Left lung (tissue), 10 donors: ENCODE data around the gene RBM19. TPM values are rescaled to one million over a fixed set of nuclear protein-coding genes. Genes with fewer than 3 reads are reported as not detected.

Experiments
- ATAC-seq: fragments of 200-7000 bp; cut with Tn5 transposase; one replicate; pipeline ENCODE4 v1.9.1; 2020; ENCODE audit warnings: moderate library complexity
- DNase-seq, 4 donors: peaks; one replicate each; pipeline ENCODE4 v3.0.0-alpha.2; 2013 to 2020
- H3K27ac ChIP-seq, 2 donors: fragments of 200-600 bp; sonication (generic) in 1 of 2; one replicate each; pipeline versions ENCODE4 v1.5.0 to v1.8.0; 2020 to 2021
- H3K27me3 ChIP-seq, 2 donors: fragments of 200-600 bp; sonication (generic) in 1 of 2; one replicate each; pipeline versions ENCODE4 v1.5.0 to v1.8.0; 2020 to 2021
- H3K36me3 ChIP-seq, 2 donors: fragments of 200-600 bp; sonication (generic) in 1 of 2; one replicate each; pipeline versions ENCODE4 v1.5.0 to v1.8.0; 2020 to 2021
- H3K4me1 ChIP-seq, 2 donors: fragments of 200-600 bp; one replicate each; pipeline ENCODE4 v1.8.0; 2021
- H3K4me3 ChIP-seq, 2 donors: fragments of 200-600 bp; sonication (generic) in 1 of 2; one replicate each; pipeline versions ENCODE4 v1.5.0 to v1.8.0; 2020 to 2021; ENCODE audit warnings: mild to moderate bottlenecking in 1 of 2
- H3K9me3 ChIP-seq, 2 donors: fragments of 200-600 bp; sonication (generic) in 1 of 2; one replicate each; pipeline versions ENCODE4 v1.5.0 to v1.8.0; 2020 to 2021
- intact Hi-C, 2 donors: fragments of 100-400 bp; cut with DNase I; formaldehyde crosslinking; loops; one replicate each; pipeline versions ENCODE4 v1.11.2 to v1.14.2; 2022
- polyA plus RNA-seq, 6 donors: library from polyadenylated mRNA; unstranded; fragments of 120-200 nt; gene quantifications; one replicate each; pipeline ENCODE4 v1.2.1, GENCODE V29; 2013; ENCODE audit not compliant: insufficient read length in 6 of 6
- total RNA-seq, 2 donors: library from RNA; stranded (reverse); fragmentation: NEBNext Ultra II Directional; extraction: Animal tissue kit (Norgen Biotek cat#: 25700); gene quantifications; one replicate each; pipeline ENCODE4 v1.2.1, GENCODE V29; 2021
- TF ChIP-seq, protein P1 (sequence below), 2 donors: fragments of 200-600 bp; sonication (generic) in 1 of 2; IDR thresholded peaks; one replicate each; pipeline versions ENCODE4 v1.5.0 to v1.8.0; 2021; ENCODE audit warnings: antibody characterized with exemption in 2 of 2
- donor health status: DM: no; HTN: yes; CAD: no.
- donor health status: DM: no; HTN: no; CAD: no.

Gene RBM19
- total and polyA plus RNA-seq, 8 donors: 21.5 to 33.4 (median 31.2) TPM

DNA sequence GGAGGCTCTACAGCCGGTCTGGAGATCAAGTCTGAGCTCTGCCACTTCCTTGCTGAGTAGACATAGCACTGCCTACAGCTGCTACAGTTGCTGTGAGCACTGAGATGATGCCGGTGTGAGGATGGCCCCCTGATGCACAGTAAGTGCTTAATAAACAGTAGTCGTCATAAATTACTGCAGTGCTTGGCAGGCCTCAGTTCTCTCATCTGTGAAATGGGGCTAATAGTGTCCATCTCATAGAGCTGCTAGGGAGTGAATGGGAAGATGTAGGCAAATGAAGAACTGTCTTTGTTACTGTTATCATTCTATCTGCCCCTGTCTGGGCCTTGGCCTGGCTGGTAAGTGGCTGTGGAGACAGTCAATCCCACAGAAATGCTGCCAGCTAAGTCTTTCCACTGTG is 124.3 kb downstream of the RBM19 start:
- ATAC-seq (no peak), DNase-seq (no peak)
- no peaks in the 10 kb centered on the region for H3K27me3 ChIP-seq
- no peak overlapping the region for H3K4me3 ChIP-seq
- intact Hi-C loops: no loop called here
- H3K9me3 ChIP-seq: no peaks in the 10 kb centered on the region
- peaks cover 0 to 64% of the 10 kb centered on the region in 2 donors for H3K36me3 ChIP-seq
- no peak overlapping the region for H3K27ac ChIP-seq
- no peaks in the 10 kb centered on the region for H3K4me1 ChIP-seq
- TF ChIP-seq, protein P1, sequence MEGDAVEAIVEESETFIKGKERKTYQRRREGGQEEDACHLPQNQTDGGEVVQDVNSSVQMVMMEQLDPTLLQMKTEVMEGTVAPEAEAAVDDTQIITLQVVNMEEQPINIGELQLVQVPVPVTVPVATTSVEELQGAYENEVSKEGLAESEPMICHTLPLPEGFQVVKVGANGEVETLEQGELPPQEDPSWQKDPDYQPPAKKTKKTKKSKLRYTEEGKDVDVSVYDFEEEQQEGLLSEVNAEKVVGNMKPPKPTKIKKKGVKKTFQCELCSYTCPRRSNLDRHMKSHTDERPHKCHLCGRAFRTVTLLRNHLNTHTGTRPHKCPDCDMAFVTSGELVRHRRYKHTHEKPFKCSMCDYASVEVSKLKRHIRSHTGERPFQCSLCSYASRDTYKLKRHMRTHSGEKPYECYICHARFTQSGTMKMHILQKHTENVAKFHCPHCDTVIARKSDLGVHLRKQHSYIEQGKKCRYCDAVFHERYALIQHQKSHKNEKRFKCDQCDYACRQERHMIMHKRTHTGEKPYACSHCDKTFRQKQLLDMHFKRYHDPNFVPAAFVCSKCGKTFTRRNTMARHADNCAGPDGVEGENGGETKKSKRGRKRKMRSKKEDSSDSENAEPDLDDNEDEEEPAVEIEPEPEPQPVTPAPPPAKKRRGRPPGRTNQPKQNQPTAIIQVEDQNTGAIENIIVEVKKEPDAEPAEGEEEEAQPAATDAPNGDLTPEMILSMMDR (IDR thresholded peaks at IDR 0.05): no peak

DNA sequence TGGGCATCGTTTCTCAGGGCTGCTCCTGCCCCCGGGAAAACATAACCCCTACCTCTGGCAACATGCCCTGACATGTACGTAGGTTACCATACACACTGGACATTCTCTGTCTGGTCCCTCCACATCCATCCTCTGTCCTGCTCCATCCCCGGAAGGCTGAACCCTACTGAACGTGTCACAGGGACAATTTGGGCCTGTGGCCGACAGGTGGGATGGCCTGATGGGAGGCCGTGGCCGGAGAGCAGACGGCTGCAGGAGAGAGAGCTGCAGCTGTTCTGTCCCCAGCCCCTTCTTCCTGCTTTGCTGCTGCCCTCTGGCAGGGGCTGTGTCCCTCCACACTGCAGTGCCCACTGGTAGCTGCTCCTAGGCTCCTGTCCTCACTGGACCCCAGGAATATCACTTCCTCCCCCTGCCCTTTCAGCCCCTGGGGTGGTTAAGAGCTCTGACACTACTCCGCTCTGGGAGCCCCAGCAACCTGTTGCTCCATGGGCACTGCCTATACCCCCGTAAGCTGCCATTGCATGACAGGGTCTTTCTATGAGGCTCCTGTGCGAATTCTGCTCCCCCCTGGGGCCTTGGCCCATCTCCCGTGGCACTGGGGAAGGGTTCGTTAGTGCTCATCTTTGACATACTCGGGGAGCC is 125.6 kb downstream of the RBM19 start:
- Histone ChIP-seq H3K4me3 (no peak overlapping the region), H3K27me3 (no peaks in the 10 kb centered on the region), H3K9me3 (no peaks in the 10 kb centered on the region), H3K36me3 (peaks cover 0 to 56% of the 10 kb centered on the region in 2 donors), H3K27ac (no peak overlapping the region), H3K4me1 (no peaks in the 10 kb centered on the region)
- intact Hi-C loops: no loop called here
- no peak for DNase-seq
- TF ChIP-seq, protein P1 (IDR thresholded peaks at IDR 0.05): no peak
- no peak for ATAC-seq

DNA sequence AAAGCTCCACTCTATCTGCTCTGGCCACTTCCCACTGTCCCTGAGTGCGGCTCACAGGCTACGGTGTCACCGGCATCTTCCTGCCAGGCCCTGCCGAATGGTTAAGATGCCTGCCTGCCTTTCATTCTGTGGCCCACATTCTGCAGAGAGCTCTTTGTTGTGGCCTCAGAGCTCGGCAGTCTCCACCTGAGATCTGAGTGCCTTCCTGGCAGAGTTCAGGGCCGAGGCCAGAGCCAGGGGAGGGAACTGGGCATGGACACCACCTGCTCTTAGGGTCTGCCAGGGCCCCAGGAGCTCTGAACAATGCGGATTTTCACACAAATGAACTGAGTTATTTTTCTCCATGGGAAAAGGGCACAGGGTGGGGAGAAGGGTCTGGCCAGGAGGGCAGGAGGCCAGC is 127.2 kb downstream of the RBM19 start:
- intact Hi-C loops: no loop called here
- no peak for DNase-seq
- Histone ChIP-seq H3K27me3 (no peaks in the 10 kb centered on the region), H3K4me3 (no peak overlapping the region), H3K36me3 (peaks cover 0 to 43% of the 10 kb centered on the region in 2 donors), H3K27ac (no peak overlapping the region), H3K9me3 (no peaks in the 10 kb centered on the region), H3K4me1 (no peaks in the 10 kb centered on the region)
- TF ChIP-seq, protein P1 (IDR thresholded peaks at IDR 0.05): no peak
- no peak for ATAC-seq

DNA sequence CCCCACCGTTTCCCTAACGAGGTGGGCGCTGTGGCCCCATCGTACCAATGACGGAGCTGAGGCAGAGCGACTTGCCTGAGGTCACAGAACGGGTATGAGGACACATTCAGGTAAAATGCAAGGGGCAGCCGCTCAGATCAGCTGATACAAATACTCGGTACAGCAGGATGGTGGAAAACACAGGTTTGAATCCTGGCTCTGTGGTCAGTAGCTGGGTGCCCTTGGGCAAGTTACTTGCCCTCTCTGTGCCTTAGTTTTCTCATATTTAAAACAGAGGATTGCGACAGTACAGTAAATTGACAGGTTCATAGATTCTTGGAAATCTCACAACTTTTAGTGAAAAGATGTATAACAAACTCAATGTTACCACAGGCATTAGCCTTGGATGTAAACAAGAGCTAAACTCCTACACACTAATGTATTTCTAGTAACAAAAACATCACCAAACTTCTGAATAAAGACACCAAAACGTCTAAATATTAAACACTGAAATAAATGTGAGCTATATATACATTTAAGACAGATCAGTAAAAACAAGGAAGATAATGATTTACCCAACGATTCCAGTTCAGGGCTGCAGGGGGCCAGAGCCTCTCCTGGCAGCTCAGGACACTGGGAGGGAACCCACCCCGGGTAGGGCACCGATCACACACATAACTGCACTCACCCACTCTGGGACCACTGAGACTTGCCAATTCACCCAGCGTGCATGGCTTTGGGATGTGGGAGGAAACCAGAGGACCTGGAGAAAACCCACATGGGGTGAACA is 128.4 kb downstream of the RBM19 start:
- H3K4me3 ChIP-seq: no peak overlapping the region
- ATAC-seq (no peak), DNase-seq (no peak)
- no peaks in the 10 kb centered on the region for H3K4me1 ChIP-seq
- intact Hi-C loops: no loop called here
- TF ChIP-seq, protein P1 (IDR thresholded peaks at IDR 0.05): no peak
- no peaks in the 10 kb centered on the region for H3K9me3 ChIP-seq
- H3K36me3 ChIP-seq: peaks cover 0 to 31% of the 10 kb centered on the region in 2 donors
- no peak overlapping the region for H3K27ac ChIP-seq
- no peaks in the 10 kb centered on the region for H3K27me3 ChIP-seq

DNA sequence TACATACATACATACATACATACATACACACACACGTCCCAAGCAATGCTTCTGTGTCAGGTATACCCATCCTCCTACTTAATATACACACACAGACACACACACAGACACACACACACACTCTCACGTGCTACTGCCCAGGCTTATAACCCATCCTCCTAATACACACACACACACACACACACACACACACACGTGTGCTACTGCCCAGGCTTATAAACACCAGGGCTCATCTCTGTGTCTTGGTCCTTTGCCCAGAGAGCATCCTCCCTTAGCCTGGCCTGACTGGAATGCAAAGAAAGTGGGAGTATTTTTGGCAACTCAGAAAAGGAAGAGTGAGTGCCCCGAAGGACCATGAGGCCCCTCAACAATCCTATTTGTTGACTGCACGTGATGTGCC is 129.0 kb downstream of the RBM19 start:
- no peak for ATAC-seq

More for the DNA sequence above, 129.0 kb downstream of the RBM19 start:
- Histone ChIP-seq H3K4me3 (no peak overlapping the region), H3K9me3 (no peaks in the 10 kb centered on the region), H3K27me3 (no peaks in the 10 kb centered on the region), H3K36me3 (peaks cover 0 to 25% of the 10 kb centered on the region in 2 donors), H3K4me1 (no peaks in the 10 kb centered on the region), H3K27ac (no peak overlapping the region)
- no peak for DNase-seq
- intact Hi-C loops: no loop called here
- TF ChIP-seq, protein P1 (IDR thresholded peaks at IDR 0.05): no peak
